Thymus (tissue), 11 donors: ENCODE results near the gene KIAA0040. TPM values are rescaled to one million over a fixed set of nuclear protein-coding genes. Genes with fewer than 3 reads are reported as not detected.

Experiments used
- DNase-seq, 9 donors: peaks; one replicate each; pipeline ENCODE4 v3.0.0-alpha.2; 2013; ENCODE audit warnings: low spot score in 9 of 9, low read depth in 6 of 9, missing footprints in 1 of 9
- H3K27ac ChIP-seq, 2 donors: one replicate each; pipeline ENCODE4 v1.5.1; 2013; ENCODE audit warnings: control low read depth in 1 of 2, low read depth in 1 of 2, low read length in 1 of 2, mild to moderate bottlenecking in 1 of 2, moderate library complexity in 1 of 2
- H3K27me3 ChIP-seq, 2 donors: one replicate each; pipeline ENCODE4 v1.5.1; 2013; ENCODE audit warnings: low read length in 1 of 2; ENCODE audit not compliant: control insufficient read depth in 2 of 2, insufficient read depth in 1 of 2
- H3K36me3 ChIP-seq, 2 donors: one replicate each; pipeline ENCODE4 v1.5.1; 2013; ENCODE audit warnings: low read length in 1 of 2, mild to moderate bottlenecking in 1 of 2, moderate library complexity in 1 of 2; ENCODE audit not compliant: control insufficient read depth in 2 of 2, insufficient read depth in 2 of 2
- H3K4me1 ChIP-seq, 2 donors: one replicate each; pipeline ENCODE4 v1.5.1; 2013; ENCODE audit warnings: low read length in 2 of 2; ENCODE audit not compliant: control insufficient read depth in 2 of 2, insufficient read depth in 2 of 2
- H3K4me3 ChIP-seq, 2 donors: one replicate each; pipeline ENCODE4 v1.5.1; 2013; ENCODE audit warnings: low read length in 2 of 2, control low read depth in 1 of 2, mild to moderate bottlenecking in 1 of 2
- H3K9me3 ChIP-seq, 2 donors: one replicate each; pipeline ENCODE4 v1.5.1; 2013; ENCODE audit warnings: low read length in 1 of 2, mild to moderate bottlenecking in 1 of 2; ENCODE audit not compliant: control insufficient read depth in 2 of 2, insufficient read depth in 1 of 2
- whole genome bisulfite sequencing: extraction: QIAGEN DNeasy Blood & Tissue Kit; methylation state at CpG from one replicate; pipeline ENCODE4 v1.1.7; 2013; 5-methylcytosine and 5-hydroxymethylcytosine counted together
- polyA plus RNA-seq: library from polyadenylated mRNA; stranded (reverse); fragments of 200-250 nt; gene quantifications from one replicate; pipeline ENCODE4 v1.2.3, GENCODE V29; 2013
- total RNA-seq: library from RNA; stranded (reverse); fragments of 120-200 nt; gene quantifications from one replicate; pipeline ENCODE4 v1.2.4, GENCODE V29; 2013
- donor health status: healthy.

Gene KIAA0040
- total and polyA plus RNA-seq, 2 donors: 12.7 to 14.4 TPM

DNA sequence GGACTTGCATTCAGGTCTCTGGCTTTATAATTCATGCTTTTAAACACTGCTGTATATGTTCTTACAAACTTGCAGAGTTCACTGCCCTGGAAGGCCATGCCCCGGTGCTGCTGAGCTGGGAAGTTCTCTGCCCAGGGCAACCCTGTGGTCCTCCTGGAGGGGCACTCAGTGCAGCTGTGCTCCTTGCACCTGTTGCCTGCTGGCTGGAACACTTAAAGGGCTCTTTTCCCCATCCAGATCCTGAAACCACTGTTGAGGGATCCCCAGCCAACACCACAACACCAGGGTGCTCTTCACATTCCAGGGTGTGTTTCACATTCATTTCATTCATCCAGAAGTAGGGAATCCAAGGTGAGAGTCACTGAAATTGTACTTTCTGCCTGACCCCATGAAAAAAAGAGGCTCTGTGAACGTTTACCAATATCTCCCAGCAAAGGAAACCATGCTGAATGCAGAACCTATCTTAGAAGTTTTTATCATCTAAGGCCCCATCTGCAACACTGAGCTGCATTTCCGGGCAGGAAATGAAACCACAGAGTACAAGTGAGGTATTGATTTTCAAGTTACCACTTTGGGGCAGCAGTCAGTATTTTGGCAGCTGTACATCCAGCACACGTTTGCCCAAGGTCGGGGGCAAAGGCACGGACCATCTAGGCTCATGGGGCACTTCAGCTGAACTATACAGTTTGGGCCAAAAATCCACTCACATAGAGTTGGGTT lies 16.4 kb upstream of the KIAA0040 start:
- no peaks in the 10 kb centered on the region for H3K27me3 ChIP-seq
- WGBS: 2% methylated on average over 6 of the region's 6 CpGs
- no peaks in the 10 kb centered on the region for H3K9me3 ChIP-seq
- H3K4me3 ChIP-seq: peak overlapping the region; percentile 6 to 19
- H3K4me1 ChIP-seq: peaks cover 27 to 30% of the 10 kb centered on the region in 2 donors
- DNase-seq: peak in 8 of 9 donors; percentile 47 to 92 (median 76)
- no peaks in the 10 kb centered on the region for H3K36me3 ChIP-seq
- H3K27ac ChIP-seq: peak overlapping the region; percentile 93 to 97

DNA sequence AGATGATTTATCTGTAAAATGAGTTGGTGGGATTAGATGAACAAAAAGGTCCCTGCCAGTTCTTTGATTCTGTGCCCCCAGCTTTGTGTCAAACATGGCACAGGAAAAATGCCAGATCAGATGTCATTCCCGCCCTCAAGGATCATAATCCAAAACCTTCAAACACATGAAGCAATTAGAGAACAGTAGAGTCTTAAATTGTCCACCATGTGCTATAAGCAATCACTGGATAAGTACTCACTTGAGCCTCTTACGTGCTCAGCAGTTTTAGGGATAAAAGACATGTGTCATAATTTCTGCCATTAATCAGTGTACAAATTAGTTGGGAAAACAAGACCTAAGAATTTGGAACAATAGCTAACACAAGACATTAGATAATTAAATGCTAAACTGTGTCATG lies 15.4 kb upstream of the KIAA0040 start:
- DNase-seq: no peak
- no peak overlapping the region for H3K27ac ChIP-seq
- no peak overlapping the region for H3K4me3 ChIP-seq
- H3K4me1 ChIP-seq: peaks cover 27 to 34% of the 10 kb centered on the region in 2 donors
- H3K9me3 ChIP-seq: no peaks in the 10 kb centered on the region
- no peaks in the 10 kb centered on the region for H3K27me3 ChIP-seq
- H3K36me3 ChIP-seq: no peaks in the 10 kb centered on the region
- 96% methylated on average over 2 of the region's 2 CpGs for WGBS

DNA sequence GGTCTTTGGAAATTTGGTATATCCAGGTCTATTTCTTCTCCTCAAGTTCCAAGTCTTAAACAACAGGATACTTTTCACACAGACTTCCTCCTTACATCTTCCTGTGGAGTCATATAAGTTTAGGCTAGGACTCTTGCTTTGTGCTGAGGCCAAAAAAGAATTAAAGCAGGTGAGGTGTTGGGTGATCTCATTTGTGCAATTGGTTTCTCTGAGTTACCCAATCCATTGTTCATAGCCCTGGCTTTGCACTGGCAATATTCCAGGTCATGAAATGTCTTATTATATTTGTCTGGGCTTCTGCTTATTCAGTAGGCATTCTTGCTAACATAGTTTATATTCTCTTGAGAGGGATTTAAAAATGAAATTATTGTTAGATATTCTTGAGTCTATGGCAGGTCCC lies 14.1 kb upstream of the KIAA0040 start:
- DNase-seq: no peak
- Histone ChIP-seq H3K4me1 (peaks cover 23 to 35% of the 10 kb centered on the region in 2 donors), H3K27ac (no peak overlapping the region), H3K36me3 (no peaks in the 10 kb centered on the region), H3K4me3 (no peak overlapping the region), H3K27me3 (no peaks in the 10 kb centered on the region), H3K9me3 (no peaks in the 10 kb centered on the region)

DNA sequence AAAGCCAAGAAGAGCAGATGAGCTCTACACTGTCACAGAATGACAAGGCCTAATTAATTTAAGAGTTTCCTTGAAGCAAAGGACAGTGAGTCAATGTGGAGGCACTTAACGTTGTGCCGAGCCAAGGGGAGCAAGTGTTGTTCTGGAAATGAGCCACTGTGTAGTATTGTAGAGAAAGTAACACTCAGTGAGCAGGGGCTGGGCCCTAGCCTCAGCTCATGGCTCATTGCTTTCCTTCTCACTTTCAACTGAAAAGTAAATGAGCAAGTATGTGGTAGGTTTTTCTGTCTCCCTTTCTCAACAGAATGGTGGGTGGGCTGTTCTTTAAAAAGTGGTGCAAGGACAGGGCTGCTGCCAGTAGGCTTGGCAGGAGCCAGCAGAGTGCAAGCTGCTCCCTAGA lies 11.8 kb upstream of the KIAA0040 start:
- Histone ChIP-seq H3K27me3 (no peaks in the 10 kb centered on the region), H3K9me3 (no peaks in the 10 kb centered on the region), H3K27ac (no peak overlapping the region), H3K36me3 (no peaks in the 10 kb centered on the region), H3K4me3 (no peak overlapping the region), H3K4me1 (peaks cover 18 to 35% of the 10 kb centered on the region in 2 donors)
- WGBS: 88% methylated on average over 2 of the region's 2 CpGs
- DNase-seq: no peak

DNA sequence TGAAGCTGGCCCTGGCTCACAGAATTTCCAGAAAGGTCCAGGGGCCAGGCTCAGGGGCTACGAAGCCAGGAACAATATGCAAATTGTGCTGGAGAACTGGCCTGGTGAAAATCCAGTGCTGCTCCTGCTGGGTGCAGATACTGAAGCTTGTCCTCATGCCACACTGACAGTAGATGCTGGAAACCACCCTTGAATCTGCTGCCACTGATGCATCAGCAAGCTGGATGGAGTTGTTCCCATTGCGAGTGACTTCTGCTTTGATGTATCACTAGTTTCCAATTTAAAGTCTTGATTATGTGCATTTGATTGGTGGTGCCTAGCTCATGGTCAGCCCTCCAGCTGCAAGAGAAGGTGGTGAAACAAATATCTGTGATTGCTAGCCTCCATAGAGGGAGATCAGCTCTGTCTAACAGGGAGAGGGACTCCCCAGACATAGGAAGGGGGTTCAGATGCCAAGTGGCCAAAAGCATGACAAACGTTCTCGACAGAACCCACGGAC lies 11.0 kb upstream of the KIAA0040 start:
- no peak for DNase-seq
- no peaks in the 10 kb centered on the region for H3K36me3 ChIP-seq
- H3K9me3 ChIP-seq: no peaks in the 10 kb centered on the region
- H3K27ac ChIP-seq: no peak overlapping the region
- 96% methylated on average over 5 of the region's 5 CpGs for WGBS
- H3K4me1 ChIP-seq: peaks cover 16 to 28% of the 10 kb centered on the region in 2 donors
- H3K27me3 ChIP-seq: no peaks in the 10 kb centered on the region
- no peak overlapping the region for H3K4me3 ChIP-seq

DNA sequence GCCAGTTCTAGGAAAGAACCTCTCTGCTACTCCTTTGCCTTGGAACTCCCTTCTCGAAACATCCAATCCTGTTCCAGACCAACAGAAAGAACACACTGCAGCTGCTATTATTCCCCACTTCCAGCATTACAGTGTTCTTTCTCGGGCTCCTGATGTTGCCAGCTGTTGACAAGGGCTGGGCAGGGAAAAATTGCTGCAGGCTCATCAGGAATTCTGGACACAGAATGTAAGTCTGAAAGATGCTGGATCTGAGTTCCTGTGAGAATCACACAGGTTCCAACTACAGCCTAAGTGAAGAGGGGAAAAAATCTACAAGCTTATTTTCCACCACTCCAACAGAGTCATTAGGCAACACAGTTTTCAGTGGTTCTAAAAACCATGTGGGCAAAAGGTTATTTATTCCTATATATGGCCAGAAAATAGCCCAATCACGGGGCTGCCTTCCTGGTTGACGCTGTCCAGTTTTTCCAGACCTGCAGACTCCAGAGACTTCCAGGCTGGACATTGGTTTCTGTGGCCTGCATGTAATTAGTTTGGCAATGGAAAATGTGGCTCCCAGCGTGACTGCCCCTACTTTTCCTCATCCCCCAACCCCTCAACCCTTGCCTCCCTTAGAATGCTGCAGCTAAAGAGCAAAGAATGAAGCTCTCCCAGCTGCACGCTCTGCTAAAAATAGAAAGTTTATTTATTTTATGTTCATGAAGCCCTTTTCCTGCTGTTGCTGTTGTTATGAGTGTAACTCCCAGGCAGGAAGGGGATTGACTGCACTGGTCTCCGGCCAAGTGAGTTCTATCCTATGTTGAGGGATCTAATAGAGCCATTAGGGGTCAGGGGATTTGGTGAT lies 8.3 kb upstream of the KIAA0040 start:
- Histone ChIP-seq H3K36me3 (no peaks in the 10 kb centered on the region), H3K4me3 (no peak overlapping the region), H3K9me3 (no peaks in the 10 kb centered on the region), H3K4me1 (peaks cover 13 to 29% of the 10 kb centered on the region in 2 donors), H3K27ac (peak overlapping the region in 1 of 2 donors; percentile 2), H3K27me3 (no peaks in the 10 kb centered on the region)
- WGBS: 68% methylated on average over 7 of the region's 7 CpGs
- DNase-seq: no peak

DNA sequence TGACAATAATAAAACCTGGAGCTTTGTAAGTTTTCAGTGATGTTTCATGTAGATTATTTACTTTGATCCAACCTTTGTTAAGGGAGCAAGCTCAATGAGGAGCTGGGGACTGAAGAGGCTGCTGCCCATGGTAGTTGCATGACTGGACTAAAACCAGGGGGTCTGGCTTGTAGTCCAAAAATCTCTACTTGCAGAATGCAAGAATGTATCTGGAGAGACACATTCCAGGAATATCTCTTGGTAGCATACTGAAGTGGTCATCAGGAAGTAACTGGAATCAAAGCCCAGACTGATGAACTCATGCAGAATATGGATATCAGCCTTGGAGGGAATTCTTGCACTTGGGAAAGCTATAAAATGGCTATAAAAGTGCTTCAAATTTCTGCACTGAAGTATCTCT lies 5.8 kb upstream of the KIAA0040 start:
- no peak overlapping the region for H3K4me3 ChIP-seq
- no peak overlapping the region for H3K27ac ChIP-seq
- no peaks in the 10 kb centered on the region for H3K36me3 ChIP-seq
- DNase-seq: no peak
- no peaks in the 10 kb centered on the region for H3K27me3 ChIP-seq
- H3K9me3 ChIP-seq: no peaks in the 10 kb centered on the region
- H3K4me1 ChIP-seq: peaks cover 16 to 30% of the 10 kb centered on the region in 2 donors

DNA sequence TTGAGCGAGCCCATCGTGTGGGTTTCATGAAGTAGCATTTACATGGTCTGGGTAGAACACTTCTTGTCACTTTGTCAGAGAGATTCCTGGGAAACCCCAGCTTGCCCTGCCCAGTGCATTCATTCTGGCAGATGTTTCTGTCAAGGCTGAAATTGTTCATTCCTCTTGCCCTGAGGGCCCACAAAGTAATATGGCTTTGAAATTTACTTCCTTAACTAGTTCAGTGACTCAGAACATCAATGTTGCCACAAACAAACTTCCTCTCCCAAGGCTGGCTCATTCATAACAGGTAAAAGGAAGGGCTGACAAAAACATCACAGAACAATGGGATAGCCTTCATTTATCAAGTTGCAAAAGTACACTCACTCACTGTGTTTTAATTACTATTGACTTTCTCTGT lies 5.0 kb upstream of the KIAA0040 start:
- Histone ChIP-seq H3K36me3 (no peaks in the 10 kb centered on the region), H3K27ac (peak overlapping the region; percentile 3 to 72), H3K9me3 (no peaks in the 10 kb centered on the region), H3K4me3 (no peak overlapping the region), H3K27me3 (no peaks in the 10 kb centered on the region), H3K4me1 (peaks cover 20 to 35% of the 10 kb centered on the region in 2 donors)
- 75% methylated on average over 2 of the region's 2 CpGs for WGBS
- peak in 3 of 9 donors; percentile 27 to 55 (median 28) for DNase-seq

DNA sequence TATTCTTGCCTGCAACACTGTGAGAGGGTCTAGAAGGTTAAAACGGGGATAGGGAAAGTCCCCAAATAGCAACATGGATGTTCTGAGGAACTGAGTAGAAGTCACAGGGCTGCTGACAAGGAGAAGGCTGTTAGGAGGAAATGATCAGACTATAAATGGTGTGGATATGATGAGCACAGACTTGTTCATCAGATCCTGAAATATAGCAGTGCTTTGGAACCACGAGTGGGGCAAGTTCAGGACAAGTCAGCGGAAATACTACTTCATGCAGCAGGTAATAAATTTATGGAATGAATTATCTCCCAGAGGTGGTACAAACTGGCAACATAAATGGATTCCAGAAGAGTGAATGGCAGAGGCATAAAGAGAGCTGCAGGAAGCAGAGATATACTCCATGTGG lies 3.2 kb upstream of the KIAA0040 start:
- H3K4me3 ChIP-seq: no peak overlapping the region
- 89% methylated on average over 3 of the region's 3 CpGs for WGBS
- H3K9me3 ChIP-seq: no peaks in the 10 kb centered on the region
- H3K4me1 ChIP-seq: peaks cover 20 to 32% of the 10 kb centered on the region in 2 donors
- no peak overlapping the region for H3K27ac ChIP-seq
- H3K27me3 ChIP-seq: no peaks in the 10 kb centered on the region
- no peaks in the 10 kb centered on the region for H3K36me3 ChIP-seq
- DNase-seq: no peak
